Nephron (organoid): Measurements from ENCODE around the gene UBE2J2.
A peak's percentile ranks its signal among the peaks of the same experiment; 100 is the strongest.

Source experiments
- H3K27ac Mint-ChIP-seq, 3 experiments: 2 replicates each; pipeline ENCODE4 v1.8.0; 2020; ENCODE audit warnings: mixed read lengths in 3 of 3, mild to moderate bottlenecking in 2 of 3, moderate library complexity in 1 of 3
- H3K27me3 Mint-ChIP-seq: 2 replicates; pipeline ENCODE4 v1.8.0; 2021; ENCODE audit warnings: low read depth, mild to moderate bottlenecking, moderate library complexity, mixed read lengths
- H3K36me3 Mint-ChIP-seq: 2 replicates; pipeline ENCODE4 v1.8.0; 2020; ENCODE audit warnings: low read depth, mixed read lengths
- H3K4me1 Mint-ChIP-seq: 2 replicates; pipeline ENCODE4 v1.8.0; 2020; ENCODE audit warnings: mixed read lengths
- H3K4me3 Mint-ChIP-seq, 3 experiments: 2 replicates each; pipeline ENCODE4 v1.8.0; 2020; ENCODE audit warnings: mild to moderate bottlenecking in 3 of 3, mixed read lengths in 3 of 3, moderate library complexity in 2 of 3
- H3K9me3 Mint-ChIP-seq: 2 replicates; pipeline ENCODE4 v1.8.0; 2020; ENCODE audit warnings: mixed read lengths
- CTCF ChIP-seq, 3 experiments: fragments of 200-600 bp; sonication (generic); IDR thresholded peaks; one replicate each; pipeline ENCODE4 v1.5.0; 2021; ENCODE audit warnings: antibody characterized with exemption in 3 of 3; ENCODE audit not compliant: unreplicated experiment in 3 of 3

Gene UBE2J2

DNA sequence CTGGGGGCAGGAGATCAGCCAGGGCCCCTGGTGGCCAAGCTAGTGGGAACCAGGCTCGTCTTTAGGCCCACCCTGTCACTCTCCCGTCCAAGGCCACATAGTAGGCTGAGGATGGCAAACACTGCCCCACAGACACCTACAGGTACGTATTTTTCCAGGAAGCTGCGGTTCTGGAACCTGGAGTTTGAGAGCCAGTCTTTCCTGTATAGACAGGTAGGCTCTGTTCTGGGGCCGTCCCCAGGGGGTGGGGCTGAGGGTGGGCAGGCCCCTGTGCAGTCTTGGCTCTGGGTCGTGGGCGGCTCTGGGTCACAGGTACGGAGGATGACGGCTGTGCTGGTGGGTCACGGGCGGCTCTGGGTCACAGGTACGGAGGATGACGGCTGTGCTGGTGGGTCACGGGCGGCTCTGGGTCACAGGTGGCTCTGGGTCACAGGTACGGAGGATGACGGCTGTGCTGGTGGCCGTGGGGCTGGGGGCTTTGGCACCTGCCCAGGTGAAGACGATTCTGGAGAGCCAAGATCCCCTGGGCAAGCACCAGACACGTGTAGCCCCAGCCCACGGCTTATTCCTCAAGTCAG is 36.9 kb upstream of the UBE2J2 start:
- peaks cover 4% of the 10 kb centered on the region for H3K36me3 Mint-ChIP-seq

DNA sequence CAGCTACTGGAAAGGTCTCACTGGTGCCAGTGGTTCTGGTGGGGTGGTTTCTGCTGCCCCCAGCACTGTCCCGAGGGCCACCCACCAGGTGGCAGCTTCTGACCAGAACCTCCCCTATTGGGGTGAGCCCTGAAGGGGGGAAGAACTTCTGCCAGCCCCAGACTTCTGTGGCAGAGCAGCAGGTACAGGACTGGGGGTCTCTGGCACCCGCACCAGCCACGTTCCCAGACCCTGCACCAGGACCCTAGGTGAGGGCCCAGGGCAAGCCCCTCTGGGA is 36.4 kb upstream of the UBE2J2 start:
- no peak for TF ChIP-seq CTCF (IDR thresholded peaks at IDR 0.05; ENCODE audit: unreplicated experiment in 3 of 3)
- Mint-ChIP-seq H3K9me3 (no peaks in the 10 kb centered on the region), H3K27me3 (no peaks in the 10 kb centered on the region), H3K4me3 (peak overlapping the region; percentile 75 to 79 (median 75)), H3K36me3 (peaks cover 4% of the 10 kb centered on the region), H3K4me1 (peaks cover 15% of the 10 kb centered on the region), H3K27ac (no peak overlapping the region)

More for the DNA sequence above, 36.9 kb upstream of the UBE2J2 start:
- Mint-ChIP-seq H3K27ac (no peak overlapping the region), H3K4me3 (peak overlapping the region; percentile 64 to 77 (median 75)), H3K27me3 (no peaks in the 10 kb centered on the region), H3K9me3 (no peaks in the 10 kb centered on the region), H3K4me1 (peaks cover 13% of the 10 kb centered on the region)
- TF ChIP-seq CTCF (IDR thresholded peaks at IDR 0.05; ENCODE audit: unreplicated experiment in 3 of 3) = no peak

GRCh38 chr1:1309251-1310108 is 35.8 kb upstream of the UBE2J2 start:
- Mint-ChIP-seq H3K27ac (no peak overlapping the region), H3K9me3 (no peaks in the 10 kb centered on the region), H3K27me3 (no peaks in the 10 kb centered on the region), H3K36me3 (peaks cover 4% of the 10 kb centered on the region), H3K4me1 (peaks cover 20% of the 10 kb centered on the region), H3K4me3 (peak overlapping the region; percentile 75 to 79 (median 75))
- no peak for TF ChIP-seq CTCF (IDR thresholded peaks at IDR 0.05; ENCODE audit: unreplicated experiment in 3 of 3)

GRCh38 chr1:1308756-1309250 is 35.1 kb upstream of the UBE2J2 start:
- no peak overlapping the region for H3K27ac Mint-ChIP-seq
- no peak for TF ChIP-seq CTCF (IDR thresholded peaks at IDR 0.05; ENCODE audit: unreplicated experiment in 3 of 3)
- no peaks in the 10 kb centered on the region for H3K9me3 Mint-ChIP-seq
- H3K4me1 Mint-ChIP-seq = peaks cover 22% of the 10 kb centered on the region
- no peaks in the 10 kb centered on the region for H3K27me3 Mint-ChIP-seq
- peaks cover 3% of the 10 kb centered on the region for H3K36me3 Mint-ChIP-seq
- peak overlapping the region; percentile 80 to 86 (median 84) for H3K4me3 Mint-ChIP-seq

DNA sequence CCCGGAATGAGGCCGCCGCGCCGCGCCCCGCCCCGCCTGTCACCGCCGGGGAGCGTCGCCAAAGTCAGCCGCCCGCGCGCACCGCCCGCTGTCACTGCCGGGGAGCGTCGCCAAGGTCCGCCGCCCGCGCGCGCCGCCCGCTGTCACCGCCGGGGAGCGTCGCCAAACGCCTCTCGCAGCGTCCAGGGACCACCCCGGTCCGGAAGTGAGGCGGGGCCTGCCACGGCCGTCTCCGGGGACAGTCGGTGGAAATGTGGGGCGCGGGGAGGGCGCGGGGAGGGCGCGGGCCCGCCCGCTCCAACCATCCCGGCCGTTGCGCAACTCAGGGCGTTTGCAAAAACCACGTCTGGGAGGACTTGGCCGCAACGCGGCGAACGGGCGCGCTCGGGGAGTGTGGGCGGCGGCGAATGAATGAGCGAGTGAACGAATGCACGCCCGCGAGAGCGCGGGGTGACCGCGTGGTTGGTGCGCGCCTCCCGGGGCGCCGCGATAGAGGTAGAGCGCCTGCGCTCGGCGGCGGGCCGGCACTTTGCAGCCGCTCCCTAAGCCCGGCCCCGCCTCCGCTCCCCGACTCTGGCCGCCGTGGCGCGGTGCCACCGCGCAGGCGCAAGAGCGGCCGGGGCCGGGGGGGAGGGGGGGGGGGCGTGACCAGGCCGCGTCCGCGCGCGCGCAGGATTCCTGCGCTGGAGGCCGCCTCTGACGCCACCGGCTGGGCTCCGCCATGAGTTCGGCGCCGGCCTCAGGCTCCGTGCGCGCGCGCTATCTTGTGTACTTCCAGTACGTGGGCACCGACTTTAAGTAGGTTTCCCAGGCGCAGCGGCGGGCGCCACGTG is 34.5 kb upstream of the UBE2J2 start, which contains the start of the genes ACAP3 and PUSL1:
Gene ACAP3, minus strand, starts transcription at position 8 of the 833 bp plus-strand sequence. CDS start 115 bp downstream, outside the sequence.
Gene PUSL1, plus strand, starts transcription at position 675 of the 833 bp plus-strand sequence. Its CDS starts 47 bp downstream, at position 722.
- no peaks in the 10 kb centered on the region for H3K36me3 Mint-ChIP-seq
- peaks cover 22% of the 10 kb centered on the region for H3K4me1 Mint-ChIP-seq
- no peaks in the 10 kb centered on the region for H3K9me3 Mint-ChIP-seq

More for the DNA sequence above, 34.5 kb upstream of the UBE2J2 start, which contains the start of the genes ACAP3 and PUSL1:
- Mint-ChIP-seq H3K27ac (peak within 1 kb of the TSS; percentile 51 to 81 (median 72)), H3K27me3 (no peaks in the 10 kb centered on the region), H3K4me3 (peak within 1 kb of the TSS; percentile 89 to 92 (median 90))
- TF ChIP-seq CTCF (IDR thresholded peaks at IDR 0.05; ENCODE audit: unreplicated experiment in 3 of 3) = no peak
